HG03575 (cell line): ENCODE data around the gene SSR2.

Experiments
- ATAC-seq: cut with Tn5 transposase; IDR thresholded peaks from one replicate; pipeline ENCODE4 v1.9.1; 2021; ENCODE audit not compliant: unreplicated experiment, insufficient number of reproducible peaks, low FRiP score; ENCODE audit errors: extremely low read depth

Gene SSR2

DNA sequence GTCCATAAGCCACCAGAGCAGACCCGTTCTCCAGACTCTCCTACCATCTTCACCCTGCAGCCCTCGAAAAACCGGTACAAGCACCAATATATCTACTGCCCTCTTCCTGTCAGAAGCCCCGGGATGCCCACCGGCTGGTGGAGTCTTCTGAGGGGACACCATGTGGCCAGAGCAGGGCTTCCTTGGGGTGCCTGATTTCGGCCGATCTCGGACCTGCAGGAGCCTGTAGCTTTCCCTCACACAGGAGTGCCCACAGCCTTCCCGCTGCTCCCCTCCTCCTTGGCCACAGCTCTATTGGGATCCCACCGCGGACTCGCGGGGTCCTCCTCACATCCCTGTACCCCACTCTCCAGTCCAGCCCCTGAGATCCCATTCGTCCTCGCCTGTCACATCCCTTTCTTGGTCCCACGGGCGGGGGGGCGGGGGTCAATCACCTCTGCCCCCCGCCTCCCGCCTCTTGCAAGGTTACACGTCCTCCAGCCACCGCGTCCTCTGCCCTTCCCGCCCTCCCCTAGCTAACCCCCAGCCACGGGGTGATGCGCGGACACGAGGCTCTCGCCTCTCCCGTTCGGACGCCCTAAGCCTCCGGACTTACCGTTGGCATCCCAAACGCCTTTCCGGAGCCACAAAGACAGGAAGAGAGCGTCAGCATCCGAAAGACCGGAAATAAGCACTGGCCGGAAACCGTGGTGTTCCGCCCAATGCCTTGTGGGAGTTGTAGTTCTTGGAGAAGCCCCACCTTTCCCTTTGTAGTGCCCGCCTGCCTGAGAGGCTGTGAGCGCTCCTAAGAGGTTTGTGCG is at the start of gene SSR2:
Gene SSR2, minus strand, starts transcription at position 659 of the 800 bp plus-strand sequence. CDS start 784 bp downstream, outside the sequence.
- peak; percentile 86 for ATAC-seq

DNA sequence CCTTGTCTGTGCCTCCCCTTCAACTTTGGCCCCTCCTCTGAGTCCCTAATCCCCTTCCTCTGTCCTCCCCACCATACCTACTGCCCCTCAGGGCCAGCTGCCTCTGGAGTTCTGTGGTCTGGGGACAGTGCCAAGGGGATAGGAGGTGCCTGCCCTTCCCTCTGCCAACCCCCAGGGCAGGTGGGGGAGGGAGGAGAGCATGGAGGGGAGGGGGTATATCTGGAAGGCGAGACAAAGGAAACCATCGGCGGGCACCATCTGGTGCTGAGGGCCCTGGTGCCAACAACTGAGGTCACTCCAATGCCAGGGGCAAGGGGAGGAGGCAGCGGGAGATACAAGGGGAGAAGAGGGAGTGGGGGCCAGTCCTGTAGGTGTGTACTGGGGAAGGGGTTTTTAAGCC is 49.8 kb upstream of the SSR2 start:
- no peak for ATAC-seq

- no peak for ATAC-seq
Measured at GRCh38 chr1:156069490-156070455, 49.0 kb upstream of the SSR2 start.

DNA sequence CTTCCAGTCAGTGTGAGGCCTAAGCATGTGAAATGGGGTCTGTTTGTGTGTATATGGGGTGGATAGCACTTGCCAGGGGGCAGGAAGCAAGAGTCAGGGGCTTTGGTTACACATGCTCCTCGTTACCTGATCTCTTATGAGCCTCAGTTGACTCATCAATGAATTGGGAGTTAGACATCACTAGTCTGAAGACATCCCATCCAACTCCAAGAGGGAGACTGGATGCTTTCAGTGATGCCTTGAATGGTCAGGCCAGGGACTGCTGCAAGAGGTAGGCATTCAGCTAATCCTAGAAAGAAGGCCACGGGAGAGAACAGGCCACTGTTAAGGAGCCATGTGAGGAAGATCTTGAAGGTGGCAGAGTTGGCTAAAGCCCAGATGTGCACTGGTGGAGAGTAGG is 46.5 kb upstream of the SSR2 start:
- ATAC-seq, result no peak

- no peak for ATAC-seq
Measured at GRCh38 chr1:156065871-156066270, 45.1 kb upstream of the SSR2 start.

GRCh38 chr1:156065212-156065611 is 44.5 kb upstream of the SSR2 start:
- no peak for ATAC-seq

DNA sequence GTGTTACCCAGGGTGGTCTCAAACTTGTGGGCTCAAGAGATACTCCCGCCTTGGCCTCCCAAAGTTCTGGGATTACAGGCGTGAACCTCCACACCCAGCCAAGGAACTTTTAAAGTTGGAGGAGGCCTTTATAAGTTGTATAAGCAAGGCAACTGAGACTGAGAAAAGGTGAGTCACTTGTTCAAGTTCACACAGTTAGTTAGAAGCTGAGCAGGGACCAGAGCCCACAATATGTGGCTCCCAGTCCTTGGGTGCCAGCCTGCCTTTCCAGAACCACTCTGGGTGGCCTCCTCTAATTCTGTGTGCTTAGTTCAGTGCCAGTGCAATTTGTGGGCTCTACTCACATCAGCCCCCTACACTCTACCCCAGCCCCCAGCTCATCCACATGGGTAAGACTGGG is 43.9 kb upstream of the SSR2 start:
- ATAC-seq, result no peak

DNA sequence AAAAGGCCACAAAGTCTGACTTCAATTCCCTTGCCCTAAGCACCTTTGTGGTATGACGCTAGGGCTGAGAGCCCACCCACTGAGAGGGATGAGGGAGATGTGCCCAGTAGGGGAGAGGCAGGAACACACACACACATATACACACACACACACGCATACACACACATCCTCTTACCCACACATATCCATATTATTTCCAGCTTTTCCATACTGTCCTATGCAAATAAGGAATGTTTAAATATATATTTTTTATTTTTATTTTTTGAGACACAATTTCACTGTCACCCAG is 43.2 kb upstream of the SSR2 start:
- ATAC-seq, result no peak

DNA sequence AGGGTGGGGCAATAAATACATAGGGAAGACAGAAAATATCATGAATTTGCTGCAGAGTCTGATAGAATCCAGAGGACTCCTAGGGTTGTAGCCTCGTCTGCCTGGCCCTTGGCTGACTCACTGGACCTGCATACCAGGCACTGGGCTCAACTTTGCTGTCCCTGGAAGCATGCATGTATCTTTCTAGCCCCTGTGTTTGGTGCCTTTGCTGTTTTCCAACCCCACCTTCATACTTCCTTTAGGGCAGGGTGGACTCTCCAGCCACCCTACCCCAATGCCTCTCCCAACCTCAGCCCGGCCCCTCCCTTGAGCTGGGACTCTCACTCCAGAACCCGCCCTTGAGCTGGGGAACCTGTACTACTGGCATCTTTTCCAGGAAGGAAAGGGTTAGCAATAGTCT is 41.4 kb upstream of the SSR2 start:
- no peak for ATAC-seq

- no peak for ATAC-seq
Measured at GRCh38 chr1:156060937-156061636, 40.3 kb upstream of the SSR2 start, which contains the start of gene RAB25. RAB25 (plus strand) TSS chr1:156061160; CDS start chr1:156061401, 241 bp downstream.

DNA sequence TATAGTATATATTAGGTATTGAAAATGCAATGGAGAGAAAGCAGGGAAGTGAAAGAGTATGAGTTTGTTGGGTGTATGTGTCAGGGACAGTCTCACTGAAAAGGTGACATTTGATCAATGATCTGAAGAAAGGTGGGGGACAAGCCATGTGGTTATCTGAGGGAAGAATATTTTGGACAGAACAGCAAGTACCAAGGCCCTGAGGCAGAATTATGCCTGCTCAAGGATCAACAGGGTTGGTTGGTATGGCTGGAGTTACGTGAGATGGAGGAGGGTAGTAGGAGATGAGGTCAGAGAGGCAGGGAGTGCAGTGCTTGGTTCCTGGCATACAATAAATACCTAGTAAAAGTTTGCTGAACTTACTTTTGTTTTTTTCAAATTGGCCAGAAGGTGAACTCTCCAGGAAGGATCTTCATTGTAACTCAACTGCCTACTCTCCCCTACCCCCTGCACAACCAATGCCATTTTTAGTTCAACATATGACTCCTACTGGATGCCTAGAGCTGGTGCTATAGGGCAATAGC is 35.6 kb upstream of the SSR2 start:
- ATAC-seq, result no peak

DNA sequence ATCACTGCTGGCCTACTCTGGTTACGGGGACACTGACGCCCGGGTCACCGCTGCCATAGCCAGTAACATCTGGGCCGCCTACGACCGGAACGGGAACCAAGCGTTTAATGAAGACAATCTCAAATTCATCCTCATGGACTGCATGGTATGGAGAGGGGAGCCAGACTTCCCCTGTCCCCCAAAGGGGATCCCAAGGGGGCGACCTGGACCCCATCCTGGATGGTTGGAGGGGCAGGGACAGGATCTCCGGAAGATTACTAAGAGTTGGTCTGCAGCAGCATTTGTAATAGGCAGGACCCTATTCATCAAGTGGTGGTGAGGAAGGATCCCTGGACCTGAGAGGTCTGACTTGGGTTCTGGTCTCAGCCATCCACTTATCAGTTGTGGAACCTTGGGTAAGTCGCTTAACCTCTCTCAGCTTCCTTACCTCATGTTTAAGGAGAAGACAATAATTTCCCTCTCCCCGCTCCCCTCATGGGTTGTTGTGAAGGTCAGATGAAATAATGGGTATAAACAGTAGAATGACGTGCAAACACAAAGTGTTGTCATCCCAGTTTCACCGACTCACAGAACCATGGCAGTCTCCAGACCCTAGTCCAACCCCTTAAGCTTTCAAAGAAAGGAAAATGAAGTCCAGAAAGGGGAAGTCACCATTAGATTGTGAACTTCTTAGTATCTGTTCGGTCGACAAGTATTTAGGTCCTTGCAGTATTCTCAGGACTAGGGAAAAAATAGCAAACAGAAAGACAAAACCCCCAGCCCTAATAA is 34.7 kb upstream of the SSR2 start:
- no peak for ATAC-seq

DNA sequence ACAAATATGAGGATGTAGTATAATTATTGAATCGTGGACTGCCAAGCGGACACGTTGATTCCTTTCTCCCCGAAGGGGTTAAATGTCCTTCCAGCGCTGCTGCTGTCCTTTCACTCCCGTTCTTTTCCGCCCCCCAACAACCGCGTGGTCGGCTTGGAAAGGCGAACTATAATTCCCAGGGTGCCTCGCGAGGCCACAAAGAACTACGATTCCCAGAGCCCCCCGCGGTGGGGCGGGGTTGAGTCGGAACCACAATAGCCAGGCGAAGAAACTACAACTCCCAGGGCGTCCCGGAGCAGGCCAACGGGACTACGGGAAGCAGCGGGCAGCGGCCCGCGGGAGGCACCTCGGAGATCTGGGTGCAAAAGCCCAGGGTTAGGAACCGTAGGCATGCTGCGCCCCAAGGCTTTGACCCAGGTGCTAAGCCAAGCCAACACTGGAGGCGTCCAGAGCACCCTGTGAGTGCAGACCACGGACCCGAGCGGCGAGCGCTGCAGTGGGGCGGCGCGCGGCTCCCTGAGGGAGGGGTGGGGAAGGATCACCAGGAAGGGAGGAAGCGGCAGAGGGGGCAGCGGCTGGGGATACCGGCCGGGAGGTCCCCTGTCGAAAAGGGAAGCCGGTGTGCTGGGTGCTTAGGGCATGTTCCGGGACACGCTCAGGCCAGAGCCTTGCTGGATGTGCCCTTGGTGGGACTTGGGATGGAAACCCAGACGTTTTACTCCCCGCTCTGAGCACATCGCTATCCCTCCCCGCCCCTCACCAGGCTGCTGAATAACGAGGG is 33.9 kb upstream of the SSR2 start, which contains the start of gene LAMTOR2:
Gene LAMTOR2, plus strand, starts transcription at position 283 of the 781 bp plus-strand sequence. Its CDS starts 108 bp downstream, at position 391.
- ATAC-seq, result peak; percentile 49

DNA sequence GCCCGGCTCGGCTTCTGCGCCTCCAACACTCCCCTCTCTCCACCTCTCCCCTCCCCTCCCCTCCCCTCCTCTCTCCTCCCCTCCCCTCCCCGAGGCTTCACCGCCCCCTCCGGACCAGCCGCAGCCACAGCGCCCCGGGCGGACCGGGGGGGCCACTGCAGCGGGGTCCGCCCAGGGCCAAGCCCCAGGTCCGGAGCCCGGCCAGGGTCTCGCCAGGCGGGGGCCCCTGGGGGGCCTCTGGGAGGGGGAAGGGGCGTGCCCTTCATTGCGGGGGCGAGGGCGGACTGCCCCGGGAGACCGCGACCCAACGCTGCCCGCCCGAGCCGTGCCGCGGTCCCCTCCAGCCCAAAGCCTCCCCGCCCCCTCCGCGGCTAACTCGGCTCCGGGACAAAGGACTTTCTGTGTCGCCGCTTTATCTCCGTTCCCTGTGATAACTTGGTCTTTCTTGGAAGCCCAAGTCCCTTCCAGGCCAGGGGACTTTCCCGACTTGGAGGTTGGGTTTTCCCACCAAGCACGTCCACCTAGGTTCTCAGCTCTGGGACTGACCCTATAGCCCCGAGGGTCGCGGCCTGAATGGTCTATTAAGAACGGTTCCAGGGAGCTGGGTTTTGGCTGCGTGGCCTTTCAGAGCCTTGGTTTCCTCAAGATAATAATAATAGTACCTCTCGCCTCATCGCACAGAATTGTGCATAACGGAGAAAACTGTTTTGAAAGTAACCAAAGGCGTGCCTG is 33.2 kb upstream of the SSR2 start, which contains the start of gene UBQLN4:
Gene UBQLN4, minus strand, starts transcription at position 31 of the 732 bp plus-strand sequence. CDS start 97 bp downstream, outside the sequence.
- ATAC-seq, result no peak

GRCh38 chr1:156052862-156053767 is 32.4 kb upstream of the SSR2 start:
- no peak for ATAC-seq
